Small intestine (tissue), 7 donors: ENCODE results near the gene HTT. TPM values are rescaled to one million over a fixed set of nuclear protein-coding genes. Genes with fewer than 3 reads are reported as not detected.

ENCODE experiments used
- DNase-seq, 2 donors: peaks; one replicate each; pipeline versions ENCODE4 v3.0.0 to v3.0.0-alpha.2; 2013
- FAIRE-seq: peaks from 2 replicates; lab custom pipeline; 2012; peaks lifted over from hg19 to GRCh38; lab: Jason Lieb, UNC
- H3K27ac ChIP-seq, 3 donors: one replicate each; pipeline ENCODE4 v1.5.1; 2013; ENCODE audit warnings: low read length in 2 of 3, mild to moderate bottlenecking in 2 of 3, control low read depth in 1 of 3, inconsistent platforms in 1 of 3, low read depth in 1 of 3, moderate library complexity in 1 of 3
- H3K27me3 ChIP-seq, 3 donors: one replicate each; pipeline ENCODE4 v1.6.1; 2013; ENCODE audit warnings: low read length in 3 of 3, inconsistent platforms in 1 of 3; ENCODE audit not compliant: control insufficient read depth in 3 of 3, insufficient read depth in 3 of 3
- H3K36me3 ChIP-seq, 3 donors: one replicate each; pipeline ENCODE4 v1.6.1; 2013; ENCODE audit warnings: low read length in 3 of 3, inconsistent platforms in 1 of 3, low read depth in 1 of 3, mild to moderate bottlenecking in 1 of 3, moderate library complexity in 1 of 3; ENCODE audit not compliant: control insufficient read depth in 3 of 3, insufficient read depth in 2 of 3
- H3K4me1 ChIP-seq, 3 donors: one replicate each; pipeline ENCODE4 v1.6.1; 2013; ENCODE audit warnings: low read length in 2 of 3, inconsistent platforms in 1 of 3, low read depth in 1 of 3, mild to moderate bottlenecking in 1 of 3, moderate library complexity in 1 of 3; ENCODE audit not compliant: control insufficient read depth in 3 of 3, insufficient read depth in 2 of 3
- H3K4me3 ChIP-seq, 3 donors: one replicate each; pipeline ENCODE4 v1.5.1; 2013; ENCODE audit warnings: low read length in 3 of 3, control low read depth in 1 of 3, inconsistent platforms in 1 of 3, low read depth in 1 of 3, mild to moderate bottlenecking in 1 of 3, moderate library complexity in 1 of 3
- H3K9me3 ChIP-seq, 2 donors: one replicate each; pipeline ENCODE4 v1.6.1; 2013; ENCODE audit warnings: low read depth in 1 of 2, low read length in 1 of 2; ENCODE audit not compliant: control insufficient read depth in 2 of 2, insufficient read depth in 1 of 2
- WGBS, 3 donors: extraction: QIAGEN DNeasy Blood & Tissue Kit; methylation state at CpG; one replicate each; pipeline ENCODE4 v1.1.7; 2013; 5-methylcytosine and 5-hydroxymethylcytosine counted together
- polyA plus RNA-seq, 4 donors: library from polyadenylated mRNA; stranded (reverse) in 3 of 4; unstranded in 1 of 4; fragments of 200-250 nt in 3 of 4; fragments of 120-200 nt in 1 of 4; gene quantifications; one replicate each; pipeline versions ENCODE4 v1.2.1 to v1.2.3, GENCODE V29; 2013
- donor health status: healthy with polysubstance abuse.
- donor health status: control.
- donor health status: control.
- donor health status: Bipolar disorder and iron deficiency.
- donor health status: healthy.

The HTT gene
- polyA plus RNA-seq, 4 donors = 10.3 to 28.8 (median 14.8) TPM

- H3K4me1 ChIP-seq = peaks cover 0 to 5% (median 0%) of the 10 kb centered on the region in 3 donors
- DNase-seq (no peak), FAIRE-seq (no peak)
- H3K36me3 ChIP-seq = peaks cover 15 to 62% (median 17%) of the 10 kb centered on the region in 3 donors
- peak overlapping the region in 1 of 3 donors; percentile 74 for H3K27ac ChIP-seq
- H3K27me3 ChIP-seq = no peaks in the 10 kb centered on the region
- WGBS, 3 donors = 70 to 84% (median 77%) methylated on average over 22 of the region's 22 CpGs
- H3K9me3 ChIP-seq = no peaks in the 10 kb centered on the region
- H3K4me3 ChIP-seq = no peak overlapping the region
Observed at GRCh38 chr4:3202836-3203820, 128.6 kb downstream of the HTT start.

- H3K9me3 ChIP-seq = no peaks in the 10 kb centered on the region
- peak overlapping the region in 1 of 3 donors; percentile 3 for H3K27ac ChIP-seq
- peaks cover 15 to 58% (median 19%) of the 10 kb centered on the region in 3 donors for H3K36me3 ChIP-seq
- no peaks in the 10 kb centered on the region for H3K27me3 ChIP-seq
- H3K4me3 ChIP-seq = no peak overlapping the region
- DNase-seq = no peak
- WGBS, 3 donors = 67 to 92% (median 89%) methylated on average over 8 of the region's 8 CpGs
- H3K4me1 ChIP-seq = peaks cover 0 to 5% (median 0%) of the 10 kb centered on the region in 3 donors
- no peak for FAIRE-seq
Observed at GRCh38 chr4:3203971-3204431, 129.5 kb downstream of the HTT start.

GRCh38 chr4:3205995-3206394 lies 131.5 kb downstream of the HTT start:
- no peak for DNase-seq
- no peaks in the 10 kb centered on the region for H3K27me3 ChIP-seq
- H3K4me3 ChIP-seq = no peak overlapping the region
- no peak for FAIRE-seq
- 92 to 94% (median 94%) methylated on average over 11 of the region's 11 CpGs for WGBS, 3 donors
- peaks cover 10 to 65% (median 14%) of the 10 kb centered on the region in 3 donors for H3K36me3 ChIP-seq
- H3K27ac ChIP-seq = no peak overlapping the region
- no peaks in the 10 kb centered on the region for H3K9me3 ChIP-seq
- H3K4me1 ChIP-seq = peaks cover 0 to 5% (median 0%) of the 10 kb centered on the region in 3 donors

- WGBS, 3 donors = 96 to 98% (median 97%) methylated on average over 18 of the region's 18 CpGs
- Histone ChIP-seq H3K27me3 (no peaks in the 10 kb centered on the region), H3K27ac (no peak overlapping the region), H3K4me1 (peaks cover 0 to 5% (median 0%) of the 10 kb centered on the region in 3 donors), H3K36me3 (peaks cover 10 to 62% (median 14%) of the 10 kb centered on the region in 3 donors), H3K4me3 (no peak overlapping the region), H3K9me3 (no peaks in the 10 kb centered on the region)
- DNase-seq (no peak), FAIRE-seq (no peak)
Observed at GRCh38 chr4:3206439-3207100, 132.1 kb downstream of the HTT start.

- FAIRE-seq (no peak), DNase-seq (peak in 1 of 2 donors; percentile 21)
- no peak overlapping the region for H3K27ac ChIP-seq
- 90 to 97% (median 94%) methylated on average over 5 of the region's 5 CpGs for WGBS, 3 donors
- no peak overlapping the region for H3K4me3 ChIP-seq
- no peaks in the 10 kb centered on the region for H3K9me3 ChIP-seq
- no peaks in the 10 kb centered on the region for H3K27me3 ChIP-seq
- H3K36me3 ChIP-seq = peaks cover 13 to 62% (median 21%) of the 10 kb centered on the region in 3 donors
- peaks cover 0 to 5% (median 0%) of the 10 kb centered on the region in 3 donors for H3K4me1 ChIP-seq
Observed at GRCh38 chr4:3207531-3208037, 133.1 kb downstream of the HTT start.

GRCh38 chr4:3208826-3209225 lies 134.3 kb downstream of the HTT start:
- H3K27me3 ChIP-seq = no peaks in the 10 kb centered on the region
- FAIRE-seq (no peak), DNase-seq (no peak)
- peaks cover 13 to 67% (median 27%) of the 10 kb centered on the region in 3 donors for H3K36me3 ChIP-seq
- H3K27ac ChIP-seq = no peak overlapping the region
- 97 to 99% (median 98%) methylated on average over 14 of the region's 14 CpGs for WGBS, 3 donors
- H3K9me3 ChIP-seq = no peaks in the 10 kb centered on the region
- H3K4me1 ChIP-seq = no peaks in the 10 kb centered on the region
- H3K4me3 ChIP-seq = no peak overlapping the region

- WGBS, 3 donors = 96 to 97% (median 97%) methylated on average over 17 of the region's 17 CpGs
- H3K27ac ChIP-seq = no peak overlapping the region
- FAIRE-seq (no peak), DNase-seq (no peak)
- no peaks in the 10 kb centered on the region for H3K9me3 ChIP-seq
- no peaks in the 10 kb centered on the region for H3K27me3 ChIP-seq
- peaks cover 10 to 64% (median 27%) of the 10 kb centered on the region in 3 donors for H3K36me3 ChIP-seq
- H3K4me1 ChIP-seq = no peaks in the 10 kb centered on the region
- H3K4me3 ChIP-seq = no peak overlapping the region
Observed at GRCh38 chr4:3209551-3210325, 135.3 kb downstream of the HTT start.
